Fibroblast of peridontal ligament (primary cell): Measurements from ENCODE around the gene PDE6D.

ENCODE experiments used
- DNase-seq: peaks from one replicate; pipeline ENCODE4 v3.0.0-alpha.2; 2010; ENCODE audit errors: extremely low read depth

The PDE6D gene

DNA sequence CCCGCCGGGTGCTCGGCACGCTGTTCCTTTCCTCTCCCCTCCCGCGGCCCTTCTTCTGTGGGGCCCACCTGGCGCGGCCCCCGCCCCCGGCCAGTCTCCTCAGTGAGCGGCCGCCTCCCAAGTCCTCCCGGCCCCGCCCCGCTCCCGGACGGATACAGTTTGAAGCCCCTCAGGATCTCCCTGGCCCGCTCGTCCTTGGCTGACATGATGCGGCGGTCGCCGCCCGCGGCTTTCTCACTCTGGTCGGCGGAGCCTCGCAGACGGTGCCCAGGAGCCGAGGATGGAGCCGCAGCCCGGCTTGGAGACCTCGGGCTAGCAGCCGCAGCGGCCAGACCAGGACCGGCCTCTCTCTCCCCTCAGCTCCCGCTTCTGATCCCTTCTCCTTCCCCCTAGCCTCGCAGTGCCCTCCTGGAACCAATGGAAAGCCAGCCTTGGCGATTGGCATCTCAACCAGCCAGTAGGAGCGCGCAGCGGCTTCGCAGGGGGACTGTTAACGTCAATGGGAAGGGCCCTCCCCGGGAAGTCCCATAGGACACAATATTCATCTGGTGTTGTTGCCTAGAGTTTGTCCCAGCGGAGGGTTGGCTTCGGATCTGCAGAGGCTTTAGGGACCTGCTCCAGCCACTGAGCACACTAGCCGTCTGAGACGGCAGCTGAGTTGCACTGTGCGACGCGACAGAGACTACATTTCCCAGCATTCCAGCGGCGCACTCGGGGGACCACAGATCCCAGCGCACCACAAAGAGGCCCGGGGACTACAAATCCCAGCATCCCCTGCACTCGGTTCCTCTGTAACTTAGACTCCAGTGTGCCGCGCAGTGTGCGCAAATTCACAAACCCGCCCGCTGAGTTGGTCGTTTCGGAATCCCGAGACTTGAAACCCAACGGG lies at the start of gene PDE6D:
PDE6D (minus strand) TSS at position 374 of the 889 bp plus-strand sequence; CDS start at position 206, 168 bp downstream.
- DNase-seq: peak; percentile 99

DNA sequence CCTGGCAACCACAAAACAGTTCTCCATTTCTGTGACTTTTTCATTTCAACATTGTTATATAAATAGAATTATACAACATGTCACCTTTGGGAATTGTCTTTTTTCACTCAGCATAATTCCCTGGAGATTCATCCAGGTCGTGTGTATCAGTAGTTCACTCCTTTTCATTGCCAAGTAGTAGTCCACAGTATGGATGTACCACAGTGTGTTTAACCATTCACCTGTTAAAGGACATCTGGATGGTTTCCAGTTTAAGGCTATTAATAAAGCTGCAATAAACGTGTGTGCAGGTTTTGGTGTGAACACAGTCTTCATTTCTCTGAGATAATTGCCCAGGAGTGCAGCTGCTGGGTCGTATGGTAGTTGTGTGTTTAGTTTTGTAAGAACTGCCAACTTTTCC lies 40.8 kb upstream of the PDE6D start:
- no peak for DNase-seq

- DNase-seq: no peak
Observed at GRCh38 chr2:231820786-231821303, 39.8 kb upstream of the PDE6D start.

DNA sequence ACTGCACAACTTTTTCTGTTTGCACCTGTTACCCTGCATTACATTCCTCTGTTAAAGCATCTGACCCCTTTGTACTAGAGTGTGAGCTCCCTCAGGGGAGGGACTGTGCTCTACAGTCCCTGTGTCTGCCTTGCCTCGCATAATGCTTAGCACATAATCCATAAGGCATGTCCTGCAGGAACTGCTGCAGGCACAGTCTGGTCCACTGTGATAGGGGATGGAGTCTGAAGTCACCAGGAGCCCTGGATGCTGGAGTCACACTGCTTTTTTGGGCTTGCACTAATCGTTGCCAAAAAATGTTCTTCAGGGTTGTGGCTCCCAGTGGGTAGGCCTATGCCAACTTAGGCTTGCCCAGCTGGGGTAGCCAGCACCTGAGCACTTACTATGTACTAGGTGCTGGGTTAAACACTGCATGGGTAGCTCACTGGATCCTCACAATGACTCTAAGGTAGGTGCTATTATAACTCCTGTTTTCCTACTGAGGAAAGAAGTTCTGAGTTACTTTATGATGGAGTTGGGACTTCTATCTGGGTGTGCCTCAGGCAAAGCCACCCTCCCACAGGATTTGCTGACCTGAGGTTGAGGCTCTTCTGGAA lies 38.5 kb upstream of the PDE6D start:
- DNase-seq: no peak

DNA sequence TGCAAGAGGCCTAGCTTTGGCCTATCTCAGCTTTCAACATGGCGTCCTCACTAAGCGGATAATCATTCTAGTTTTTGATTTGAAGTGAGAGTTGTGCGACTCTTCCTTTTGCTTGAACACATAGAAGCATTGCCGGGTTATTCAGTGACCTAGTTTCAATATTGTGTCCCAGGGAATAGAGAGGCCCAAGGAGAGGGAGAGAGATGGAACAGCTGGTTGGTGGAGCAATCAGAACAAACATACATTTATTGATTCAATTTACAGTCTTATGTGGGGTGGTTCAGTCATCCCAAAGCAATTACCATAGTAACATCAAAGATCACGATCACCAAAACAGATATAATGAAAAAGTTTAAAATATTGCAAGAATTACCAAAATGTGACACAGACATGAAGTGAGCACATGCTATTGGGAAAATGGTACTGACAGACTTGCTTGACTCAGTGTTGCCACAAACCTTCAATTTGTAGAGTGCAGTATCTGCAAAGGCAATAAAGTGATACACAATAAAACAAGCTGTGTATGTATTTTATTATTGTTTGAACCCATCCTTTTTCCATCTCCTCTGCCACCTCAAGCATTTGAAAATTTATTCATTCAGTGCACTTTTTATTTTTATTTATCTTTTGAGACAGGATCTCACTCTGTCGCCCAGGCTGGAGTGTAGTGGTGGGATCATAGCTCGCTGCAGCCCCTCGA lies 35.4 kb upstream of the PDE6D start:
- no peak for DNase-seq

DNA sequence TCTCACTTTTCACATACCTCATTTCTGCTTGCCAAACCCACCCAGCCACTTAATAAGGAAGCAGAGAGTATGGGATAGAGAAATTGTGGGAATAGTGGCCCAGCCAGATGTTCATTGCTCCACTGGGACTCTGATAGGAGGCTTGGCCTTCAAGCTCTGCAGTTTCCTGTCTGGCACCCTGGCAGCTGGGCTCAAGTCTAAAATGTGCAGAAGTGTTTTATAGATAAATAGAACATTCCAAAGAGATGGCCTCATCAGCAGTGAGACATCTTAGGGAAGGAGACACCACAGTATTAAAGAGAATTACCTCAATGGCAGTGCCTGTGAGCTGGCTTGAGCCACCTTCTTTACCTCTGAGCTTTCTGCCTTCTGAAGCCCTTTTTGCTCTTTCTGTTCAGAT lies 29.8 kb upstream of the PDE6D start:
- DNase-seq: peak; percentile 54

DNA sequence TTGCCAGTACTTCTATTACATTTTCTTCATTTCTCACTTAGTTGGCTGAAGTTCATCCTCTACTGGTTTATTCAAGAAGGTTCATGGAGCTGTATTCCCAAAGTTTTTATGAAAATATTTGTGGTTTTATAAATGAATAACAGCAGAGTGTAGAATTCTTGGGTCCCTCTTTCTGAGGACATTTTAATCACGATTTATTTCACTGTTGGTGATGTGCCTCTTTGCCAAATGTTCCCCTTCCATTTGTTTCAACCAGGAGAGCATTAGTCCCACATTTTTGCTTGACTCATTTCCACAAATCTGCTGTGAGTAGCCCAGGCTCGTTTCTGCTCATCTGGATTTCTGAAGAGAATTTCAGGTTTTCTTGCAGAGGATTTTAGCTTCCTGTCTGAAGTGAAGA lies 25.9 kb upstream of the PDE6D start:
- DNase-seq: peak; percentile 18

- DNase-seq: no peak
Observed at GRCh38 chr2:231803501-231804138, 22.5 kb upstream of the PDE6D start.

DNA sequence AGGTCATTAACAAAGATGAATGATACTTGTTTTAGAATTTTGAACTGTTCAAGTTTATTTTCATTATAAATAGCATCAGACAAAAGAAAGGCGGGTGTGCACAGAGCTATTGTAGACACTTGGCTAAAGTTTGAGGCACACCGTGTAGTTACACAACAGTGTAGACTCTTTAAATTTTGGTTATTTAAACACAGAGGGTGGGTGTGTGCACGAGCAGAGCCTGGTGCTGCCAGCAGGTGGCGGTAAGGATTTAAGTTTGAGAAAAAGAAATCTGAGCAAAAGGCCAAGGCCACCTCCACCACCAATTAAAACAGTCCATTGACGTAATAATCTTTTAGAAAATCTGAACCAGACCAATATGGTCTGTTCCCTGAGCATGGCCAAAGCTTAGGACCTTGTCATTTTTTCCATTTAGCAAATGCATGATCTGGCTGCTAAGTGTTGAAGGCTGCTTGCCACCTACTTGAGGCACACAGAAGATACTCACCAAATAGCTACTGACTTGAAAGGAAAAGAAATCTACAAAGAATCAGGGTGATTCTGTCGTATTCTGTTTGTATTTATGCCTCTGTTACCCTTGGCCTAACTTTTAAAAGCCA lies 19.5 kb upstream of the PDE6D start:
- DNase-seq: peak; percentile 41

DNA sequence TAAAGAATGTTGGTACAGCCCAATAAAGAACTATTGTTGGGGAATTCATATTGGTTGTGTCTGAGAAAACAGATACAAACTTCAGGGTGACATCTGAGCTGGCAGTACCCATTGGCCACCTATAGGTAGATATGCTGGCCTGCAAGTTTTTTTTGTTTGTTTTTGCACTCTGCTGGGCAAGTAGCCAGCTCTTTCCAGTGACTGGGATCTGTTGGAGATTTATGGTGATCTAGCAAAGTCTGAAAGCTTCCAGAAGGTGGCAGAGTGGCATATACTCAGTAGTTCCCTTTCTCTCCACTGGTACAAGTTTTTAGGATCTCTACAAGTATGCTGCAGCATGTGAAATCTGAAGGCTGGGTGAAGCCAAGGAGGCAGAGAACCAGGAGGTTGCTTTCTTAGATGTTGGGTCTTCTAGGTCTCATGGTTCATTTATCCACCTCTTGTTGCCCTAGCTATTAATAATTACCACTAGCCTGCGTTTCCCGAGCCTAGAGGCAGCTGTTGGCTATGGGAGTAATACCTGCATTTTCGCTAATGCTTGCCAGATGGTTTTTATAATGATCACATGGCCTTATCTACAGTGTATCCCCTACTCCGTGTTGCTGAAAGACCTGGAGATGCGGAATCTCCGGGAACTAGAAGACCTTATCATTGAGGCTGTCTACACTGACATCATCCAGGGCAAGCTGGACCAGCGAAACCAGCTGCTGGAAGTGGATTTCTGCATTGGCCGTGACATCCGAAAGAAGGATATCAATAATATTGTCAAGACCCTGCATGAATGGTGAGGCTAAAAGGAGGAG lies 14.6 kb upstream of the PDE6D start:
- DNase-seq: peak; percentile 79

DNA sequence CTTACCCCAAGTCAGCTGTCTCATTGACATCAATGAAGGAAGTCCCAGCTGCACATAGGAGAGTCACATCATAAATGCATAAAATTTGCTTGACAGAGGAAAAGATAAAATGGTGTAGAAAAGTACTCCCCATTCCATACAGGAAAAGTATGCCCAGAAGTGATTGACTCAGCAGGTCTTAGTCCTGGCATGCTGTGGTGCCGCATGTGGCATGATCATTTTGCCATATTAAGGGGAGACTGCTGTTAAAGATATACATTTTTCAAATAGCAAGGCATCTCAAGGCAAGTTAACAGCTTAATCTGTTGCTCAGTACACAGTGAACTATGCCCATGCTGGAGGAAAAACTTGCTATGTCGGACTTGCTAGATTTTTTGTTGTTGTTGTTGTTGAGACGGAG lies 13.3 kb upstream of the PDE6D start:
- no peak for DNase-seq

- no peak for DNase-seq
Observed at GRCh38 chr2:231791107-231791506, 10.0 kb upstream of the PDE6D start.

GRCh38 chr2:231786917-231787292 lies 5.8 kb upstream of the PDE6D start:
- DNase-seq: no peak

- DNase-seq: peak; percentile 73
Observed at GRCh38 chr2:231786177-231786916, 5.3 kb upstream of the PDE6D start, which contains the start of gene COPS7B. TSS of gene COPS7B (plus strand) at chr2:231786445. CDS start at chr2:231788571, 2,126 bp downstream.

- DNase-seq: no peak
Observed at GRCh38 chr2:231785822-231786176, 4.7 kb upstream of the PDE6D start.

- no peak for DNase-seq
Observed at GRCh38 chr2:231785413-231785812, 4.3 kb upstream of the PDE6D start.

DNA sequence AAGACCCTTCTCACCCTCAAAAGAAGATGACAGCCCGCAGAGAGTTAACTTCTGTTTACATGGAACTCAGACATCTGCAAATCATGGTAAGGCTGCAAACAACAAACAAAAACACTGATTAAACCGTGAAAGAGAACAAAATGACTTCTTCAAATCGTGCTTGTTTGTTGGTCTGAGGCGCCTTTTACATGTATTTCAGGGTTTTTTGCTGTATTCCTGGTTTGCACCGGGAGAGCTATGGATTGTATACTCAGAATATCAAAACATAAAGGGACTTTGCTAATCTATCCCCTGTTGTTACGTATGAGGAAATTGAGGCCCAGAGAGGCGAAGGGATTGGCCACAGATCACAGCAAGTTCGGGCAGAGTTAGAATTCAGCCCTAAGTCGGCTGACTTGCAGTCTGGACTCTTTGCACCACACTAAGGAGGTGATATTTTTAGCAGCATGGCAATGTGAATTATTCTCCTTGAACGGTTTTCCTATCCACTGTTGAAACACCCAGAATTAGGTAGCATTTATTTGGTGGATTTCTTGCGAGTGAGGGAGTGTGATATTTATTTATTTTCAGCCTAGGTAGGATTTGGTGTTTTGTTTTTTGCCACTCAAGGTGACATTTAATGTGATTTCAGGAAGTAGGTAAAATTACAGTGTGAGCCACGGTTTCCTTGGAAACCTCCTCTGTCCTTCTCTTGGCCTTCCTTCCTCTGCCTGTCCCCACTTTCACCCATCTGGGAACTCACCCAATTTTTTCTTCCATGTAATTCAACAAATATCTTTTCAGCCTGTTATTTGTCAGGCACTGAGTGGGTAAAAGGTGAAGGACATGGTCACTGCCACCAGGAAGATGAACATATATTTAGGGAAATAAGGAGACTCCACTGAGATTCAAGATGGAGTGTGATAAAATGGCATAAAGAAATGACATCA lies 980 bp upstream of the PDE6D start:
- peak; percentile 53 for DNase-seq

GRCh38 chr2:231780123-231780908 lies 766 bp downstream of the PDE6D start:
- peak; percentile 13 for DNase-seq
